A673 (cell line): Measurements from ENCODE around the gene RTL1.

ENCODE experiments used
- CTCF ChIP-seq: fragments of 300-800, 200-600 bp; sonication (generic); conservative IDR thresholded peaks from 2 replicates; pipeline ENCODE4 v1.5.1; 2017; ENCODE audit warnings: low read depth, mild to moderate bottlenecking, antibody characterized with exemption, low read length, moderate library complexity, mixed read lengths
- EZH2 ChIP-seq: fragments of 200-600 bp; sonication (generic); IDR thresholded peaks from 2 replicates; pipeline ENCODE4 v1.6.1; 2017; ENCODE audit warnings: borderline replicate concordance, low read depth, mild to moderate bottlenecking, mixed read lengths, antibody characterized with exemption, low read length; ENCODE audit not compliant: poor library complexity, severe bottlenecking

- TF ChIP-seq CTCF, result peak; percentile 90
- no peak for TF ChIP-seq EZH2
These were observed 52.5 kb downstream of the RTL1 start for GRCh38 chr14:100850841-100851585.
